OCI-LY1 (cell line): ENCODE data around the gene RAD21L1.

Experiments
- CTCF ChIP-seq: fragments of 200-600 bp; sonication (generic), shearing (Covaris generic); IDR thresholded peaks from 2 replicates; pipeline ENCODE4 v1.5.1; 2017; ENCODE audit warnings: mild to moderate bottlenecking, antibody characterized with exemption, low read length, moderate library complexity, mixed read lengths
- EZH2 ChIP-seq: fragments of 200-600 bp; sonication (generic), shearing (Covaris generic); IDR thresholded peaks from 2 replicates; pipeline ENCODE4 v1.8.0; 2017; ENCODE audit warnings: borderline replicate concordance, mixed run types, mild to moderate bottlenecking, antibody characterized with exemption, low read length, moderate library complexity, mixed read lengths

DNA sequence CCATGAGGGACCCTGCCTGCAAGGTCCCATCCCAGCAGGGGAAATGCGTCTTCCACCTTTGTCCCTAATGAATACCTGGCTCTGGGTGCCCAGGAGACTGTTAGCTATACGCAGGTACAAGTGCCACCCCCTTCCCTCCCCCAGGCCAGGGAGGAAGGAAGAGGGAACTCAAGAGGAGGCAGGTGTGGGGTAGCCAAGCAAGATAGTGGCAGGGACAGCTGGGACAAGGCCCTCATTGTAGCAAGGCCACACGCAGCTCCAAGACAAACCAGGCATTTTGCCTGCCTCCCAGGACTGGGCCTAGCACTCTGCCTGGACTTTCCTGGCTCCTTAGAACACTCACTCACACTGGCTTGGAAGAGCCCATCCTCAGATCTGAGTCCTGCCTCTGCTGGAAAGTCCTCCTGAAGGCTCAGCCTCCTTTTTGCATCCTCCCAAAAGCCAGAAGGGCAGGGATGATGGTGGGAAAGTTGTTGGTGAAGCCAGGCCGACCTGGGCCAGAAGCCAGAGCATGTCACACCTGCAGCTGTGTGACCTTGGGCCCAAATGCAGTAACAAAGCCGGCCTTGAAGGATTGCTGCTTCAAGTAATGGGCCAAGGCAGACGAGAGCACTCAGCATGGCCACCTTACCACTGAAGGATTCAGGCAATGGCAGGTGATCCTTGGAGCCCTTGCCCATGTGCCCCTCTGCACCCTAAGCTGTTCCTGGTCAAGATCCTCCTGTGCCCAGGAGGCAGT is 68.0 kb downstream of the RAD21L1 start:
- TF ChIP-seq CTCF (no peak), EZH2 (no peak)
